IgD-negative memory B cell (primary cell): ENCODE results near the gene DNM3. TPM values are rescaled to one million over a fixed set of nuclear protein-coding genes. Genes with fewer than 3 reads are reported as not detected.

Experiments used
- H3K27ac Mint-ChIP-seq, 3 donors: one replicate each; pipeline ENCODE4 v1.8.0; 2020 to 2022; ENCODE audit warnings: mild to moderate bottlenecking in 3 of 3, mixed read lengths in 3 of 3, moderate library complexity in 1 of 3
- H3K27me3 Mint-ChIP-seq: one replicate; pipeline ENCODE4 v1.8.0; 2021; ENCODE audit warnings: mixed read lengths
- H3K36me3 Mint-ChIP-seq: one replicate; pipeline ENCODE4 v1.8.0; 2020; ENCODE audit warnings: mild to moderate bottlenecking, mixed read lengths
- H3K4me1 Mint-ChIP-seq, 3 donors: one replicate each; pipeline ENCODE4 v1.8.0; 2020 to 2022; ENCODE audit warnings: mixed read lengths in 3 of 3, mild to moderate bottlenecking in 1 of 3
- H3K4me3 Mint-ChIP-seq, 4 donors: one replicate each; pipeline ENCODE4 v1.8.0; 2020 to 2022; ENCODE audit warnings: mild to moderate bottlenecking in 4 of 4, mixed read lengths in 4 of 4, moderate library complexity in 3 of 4
- H3K9me3 Mint-ChIP-seq, 3 donors: one replicate each; pipeline ENCODE4 v1.8.0; 2020 to 2021; ENCODE audit warnings: mixed read lengths in 3 of 3, mild to moderate bottlenecking in 1 of 3
- polyA plus RNA-seq: library from polyadenylated mRNA; unstranded; fragments of 300-500 nt; fragmentation: Illumina TruSeq; gene quantifications from one replicate; pipeline ENCODE4 v1.2.3, GENCODE V29; 2021

Gene DNM3
- polyA plus RNA-seq, 1 donor from 2014 or later, result 0.39 TPM

- H3K36me3 Mint-ChIP-seq, result no peaks in the 10 kb centered on the region
- no peak overlapping the region for H3K27ac Mint-ChIP-seq
- H3K9me3 Mint-ChIP-seq, result no peaks in the 10 kb centered on the region
- H3K4me3 Mint-ChIP-seq, result no peak overlapping the region
- no peaks in the 10 kb centered on the region for H3K27me3 Mint-ChIP-seq
- H3K4me1 Mint-ChIP-seq, result no peaks in the 10 kb centered on the region
These were observed 69.5 kb downstream of the DNM3 start for GRCh38 chr1:171910786-171911185.

GRCh38 chr1:171911506-171911905 is 70.2 kb downstream of the DNM3 start:
- Mint-ChIP-seq H3K9me3 (no peaks in the 10 kb centered on the region), H3K4me3 (no peak overlapping the region), H3K27ac (no peak overlapping the region), H3K4me1 (no peaks in the 10 kb centered on the region), H3K36me3 (no peaks in the 10 kb centered on the region), H3K27me3 (no peaks in the 10 kb centered on the region)

- no peak overlapping the region for H3K4me3 Mint-ChIP-seq
- H3K27ac Mint-ChIP-seq, result no peak overlapping the region
- H3K4me1 Mint-ChIP-seq, result no peaks in the 10 kb centered on the region
- H3K36me3 Mint-ChIP-seq, result no peaks in the 10 kb centered on the region
- H3K9me3 Mint-ChIP-seq, result no peaks in the 10 kb centered on the region
- no peaks in the 10 kb centered on the region for H3K27me3 Mint-ChIP-seq
These were observed 71.3 kb downstream of the DNM3 start for GRCh38 chr1:171912509-171913175.

GRCh38 chr1:171913385-171913784 is 72.1 kb downstream of the DNM3 start:
- Mint-ChIP-seq H3K9me3 (no peaks in the 10 kb centered on the region), H3K36me3 (no peaks in the 10 kb centered on the region), H3K27ac (no peak overlapping the region), H3K4me1 (no peaks in the 10 kb centered on the region), H3K27me3 (no peaks in the 10 kb centered on the region), H3K4me3 (no peak overlapping the region)

GRCh38 chr1:171916315-171916771 is 75.0 kb downstream of the DNM3 start:
- Mint-ChIP-seq H3K9me3 (no peaks in the 10 kb centered on the region), H3K27ac (no peak overlapping the region), H3K4me1 (no peaks in the 10 kb centered on the region), H3K27me3 (no peaks in the 10 kb centered on the region), H3K4me3 (no peak overlapping the region), H3K36me3 (peaks cover 2% of the 10 kb centered on the region)

- peaks cover 2% of the 10 kb centered on the region for H3K36me3 Mint-ChIP-seq
- no peaks in the 10 kb centered on the region for H3K4me1 Mint-ChIP-seq
- no peak overlapping the region for H3K4me3 Mint-ChIP-seq
- H3K27ac Mint-ChIP-seq, result no peak overlapping the region
- no peaks in the 10 kb centered on the region for H3K9me3 Mint-ChIP-seq
- no peaks in the 10 kb centered on the region for H3K27me3 Mint-ChIP-seq
These were observed 76.0 kb downstream of the DNM3 start for GRCh38 chr1:171917331-171917730.

- Mint-ChIP-seq H3K4me1 (no peaks in the 10 kb centered on the region), H3K4me3 (no peak overlapping the region), H3K27me3 (no peaks in the 10 kb centered on the region), H3K36me3 (peaks cover 6% of the 10 kb centered on the region), H3K27ac (no peak overlapping the region), H3K9me3 (peaks cover 0 to 2% (median 0%) of the 10 kb centered on the region in 3 donors)
These were observed 78.9 kb downstream of the DNM3 start for GRCh38 chr1:171919891-171920887.

- no peak overlapping the region for H3K27ac Mint-ChIP-seq
These were observed 81.7 kb downstream of the DNM3 start for GRCh38 chr1:171922999-171923398.

GRCh38 chr1:171929121-171929520 is 87.8 kb downstream of the DNM3 start:
- Mint-ChIP-seq H3K27ac (no peak overlapping the region), H3K9me3 (peaks cover 0 to 5% (median 0%) of the 10 kb centered on the region in 3 donors), H3K4me1 (peaks cover 0 to 2% (median 0%) of the 10 kb centered on the region in 3 donors), H3K27me3 (peaks cover 5% of the 10 kb centered on the region), H3K36me3 (peaks cover 5% of the 10 kb centered on the region), H3K4me3 (no peak overlapping the region)

More at GRCh38 chr1:171922999-171923398, 81.7 kb downstream of the DNM3 start:
- H3K36me3 Mint-ChIP-seq, result peaks cover 11% of the 10 kb centered on the region
- H3K4me1 Mint-ChIP-seq, result peaks cover 0 to 2% (median 0%) of the 10 kb centered on the region in 3 donors
- no peak overlapping the region for H3K4me3 Mint-ChIP-seq
- H3K27me3 Mint-ChIP-seq, result no peaks in the 10 kb centered on the region
- peaks cover 0 to 5% (median 0%) of the 10 kb centered on the region in 3 donors for H3K9me3 Mint-ChIP-seq

- H3K4me3 Mint-ChIP-seq, result no peak overlapping the region
These were observed 90.5 kb downstream of the DNM3 start for GRCh38 chr1:171931752-171932151.

GRCh38 chr1:171934664-171935063 is 93.4 kb downstream of the DNM3 start:
- H3K36me3 Mint-ChIP-seq, result no peaks in the 10 kb centered on the region
- no peak overlapping the region for H3K4me3 Mint-ChIP-seq
- peaks cover 6% of the 10 kb centered on the region for H3K27me3 Mint-ChIP-seq
- H3K27ac Mint-ChIP-seq, result no peak overlapping the region
- no peaks in the 10 kb centered on the region for H3K4me1 Mint-ChIP-seq
- no peaks in the 10 kb centered on the region for H3K9me3 Mint-ChIP-seq

More at GRCh38 chr1:171931752-171932151, 90.5 kb downstream of the DNM3 start:
- Mint-ChIP-seq H3K36me3 (peaks cover 3% of the 10 kb centered on the region), H3K4me1 (no peaks in the 10 kb centered on the region), H3K9me3 (no peaks in the 10 kb centered on the region), H3K27ac (no peak overlapping the region), H3K27me3 (peaks cover 9% of the 10 kb centered on the region)

- H3K36me3 Mint-ChIP-seq, result no peaks in the 10 kb centered on the region
- no peaks in the 10 kb centered on the region for H3K9me3 Mint-ChIP-seq
- H3K27ac Mint-ChIP-seq, result no peak overlapping the region
- no peak overlapping the region for H3K4me3 Mint-ChIP-seq
- no peaks in the 10 kb centered on the region for H3K4me1 Mint-ChIP-seq
- H3K27me3 Mint-ChIP-seq, result peaks cover 6% of the 10 kb centered on the region
These were observed 93.8 kb downstream of the DNM3 start for GRCh38 chr1:171935086-171935485.

GRCh38 chr1:171935664-171936063 is 94.4 kb downstream of the DNM3 start:
- no peak overlapping the region for H3K4me3 Mint-ChIP-seq
- no peaks in the 10 kb centered on the region for H3K9me3 Mint-ChIP-seq
- no peaks in the 10 kb centered on the region for H3K4me1 Mint-ChIP-seq
- no peaks in the 10 kb centered on the region for H3K36me3 Mint-ChIP-seq
- H3K27me3 Mint-ChIP-seq, result peaks cover 5% of the 10 kb centered on the region
- no peak overlapping the region for H3K27ac Mint-ChIP-seq

- Mint-ChIP-seq H3K27ac (no peak overlapping the region), H3K27me3 (peaks cover 4% of the 10 kb centered on the region), H3K9me3 (no peaks in the 10 kb centered on the region), H3K36me3 (no peaks in the 10 kb centered on the region), H3K4me3 (no peak overlapping the region), H3K4me1 (no peaks in the 10 kb centered on the region)
These were observed 96.6 kb downstream of the DNM3 start for GRCh38 chr1:171937938-171938337.

GRCh38 chr1:171939740-171940139 is 98.4 kb downstream of the DNM3 start:
- Mint-ChIP-seq H3K9me3 (peaks cover 0 to 2% (median 0%) of the 10 kb centered on the region in 3 donors), H3K27me3 (peaks cover 4% of the 10 kb centered on the region), H3K4me3 (no peak overlapping the region), H3K36me3 (no peaks in the 10 kb centered on the region), H3K27ac (no peak overlapping the region), H3K4me1 (no peaks in the 10 kb centered on the region)
